Measurements from ENCODE around the gene SPTLC2. TPM values are rescaled to one million over a fixed set of nuclear protein-coding genes. Genes with fewer than 3 reads are reported as not detected.

Gene SPTLC2
- total RNA-seq, 6 experiments from 2014 or later, result 51.2 to 59.2 (median 52.3) TPM

- H3K9me3 Mint-ChIP-seq, result peaks cover 3% of the 10 kb centered on the region; the same call in 1 of the 2 replicates
- H3K36me3 Mint-ChIP-seq (ENCODE audit: low read depth), result peaks cover 7% of the 10 kb centered on the region
- H3K27ac Mint-ChIP-seq, result no peak overlapping the region
- DNase-seq, result no peak
- H3K27me3 Mint-ChIP-seq (ENCODE audit: insufficient read depth), result peaks cover 20% of the 10 kb centered on the region
- no peak for TF ChIP-seq CTCF (IDR thresholded peaks at IDR 0.05)
- no peaks in the 10 kb centered on the region for H3K4me1 Mint-ChIP-seq (ENCODE audit: low read depth)
- peak overlapping the region; percentile 20; the same call in 1 of the 2 replicates for H3K4me3 Mint-ChIP-seq
Measured at GRCh38 chr14:77498984-77499527, 117.4 kb downstream of the SPTLC2 start.

- no peaks in the 10 kb centered on the region for H3K4me1 Mint-ChIP-seq (ENCODE audit: low read depth)
- H3K9me3 Mint-ChIP-seq, result peaks cover 2% of the 10 kb centered on the region; the same call in 1 of the 2 replicates
- H3K27ac Mint-ChIP-seq, result no peak within 1 kb of the TSS
- no peak for TF ChIP-seq CTCF (IDR thresholded peaks at IDR 0.05)
- peaks cover 23% of the 10 kb centered on the region for H3K27me3 Mint-ChIP-seq (ENCODE audit: insufficient read depth)
- H3K36me3 Mint-ChIP-seq (ENCODE audit: low read depth), result peaks cover 4% of the 10 kb centered on the region
- H3K4me3 Mint-ChIP-seq, result peak within 1 kb of the TSS; percentile 47
- no peak for DNase-seq
Measured at GRCh38 chr14:77498120-77498979, 118.1 kb downstream of the SPTLC2 start, which contains the start of gene ISM2. Gene ISM2, minus strand, starts transcription at chr14:77498816. Its CDS starts 23 bp downstream, at chr14:77498793.

- peaks cover 20% of the 10 kb centered on the region for H3K27me3 Mint-ChIP-seq (ENCODE audit: insufficient read depth)
- TF ChIP-seq CTCF (IDR thresholded peaks at IDR 0.05), result no peak
- no peak overlapping the region for H3K4me3 Mint-ChIP-seq
- H3K4me1 Mint-ChIP-seq (ENCODE audit: low read depth), result no peaks in the 10 kb centered on the region
- no peak overlapping the region for H3K27ac Mint-ChIP-seq
- no peak for DNase-seq
- no peaks in the 10 kb centered on the region for H3K36me3 Mint-ChIP-seq (ENCODE audit: low read depth)
- no peaks in the 10 kb centered on the region for H3K9me3 Mint-ChIP-seq
Measured at GRCh38 chr14:77495334-77495733, 121.1 kb downstream of the SPTLC2 start.

GRCh38 chr14:77491056-77491455, 125.4 kb downstream of the SPTLC2 start:
- no peak for TF ChIP-seq CTCF (IDR thresholded peaks at IDR 0.05)
- Mint-ChIP-seq H3K27ac (no peak overlapping the region), H3K27me3 (ENCODE audit: insufficient read depth) (peaks cover 6% of the 10 kb centered on the region), H3K4me3 (no peak overlapping the region), H3K9me3 (no peaks in the 10 kb centered on the region), H3K4me1 (ENCODE audit: low read depth) (peaks cover 7% of the 10 kb centered on the region), H3K36me3 (ENCODE audit: low read depth) (no peaks in the 10 kb centered on the region)
- DNase-seq, result no peak

- Mint-ChIP-seq H3K36me3 (ENCODE audit: low read depth) (no peaks in the 10 kb centered on the region), H3K4me1 (ENCODE audit: low read depth) (peaks cover 13% of the 10 kb centered on the region), H3K4me3 (no peak overlapping the region), H3K27ac (no peak overlapping the region), H3K27me3 (ENCODE audit: insufficient read depth) (peaks cover 6% of the 10 kb centered on the region), H3K9me3 (no peaks in the 10 kb centered on the region)
- no peak for DNase-seq
- TF ChIP-seq CTCF (IDR thresholded peaks at IDR 0.05), result no peak
Measured at GRCh38 chr14:77490347-77490986, 126.0 kb downstream of the SPTLC2 start.
